Tibial nerve (tissue), 4 donors: Measurements from ENCODE around the gene PHF11.

Experiments
- CTCF ChIP-seq, 5 experiments: fragments of 200-600 bp in 3 of 5; fragments of 450-650 bp in 2 of 5; sonication (generic) in 3 of 5; IDR thresholded peaks; one replicate each; pipeline ENCODE4 v1.5.1; 2016 to 2019; ENCODE audit warnings: antibody characterized with exemption in 5 of 5, mild to moderate bottlenecking in 3 of 5, moderate library complexity in 2 of 5
- EP300 ChIP-seq, 2 donors: sonication (generic); formaldehyde crosslinking; IDR thresholded peaks; one replicate each; pipeline ENCODE4 v1.6.1; 2017; ENCODE audit warnings: antibody characterized with exemption in 2 of 2, mild to moderate bottlenecking in 1 of 2
- POLR2A ChIP-seq, 2 donors: fragments of 450-650 bp; IDR thresholded peaks; one replicate each; pipeline ENCODE4 v1.6.1; 2017; ENCODE audit warnings: antibody characterized with exemption in 2 of 2, mild to moderate bottlenecking in 2 of 2, moderate library complexity in 2 of 2

GRCh38 chr13:49457221-49457620 lies 38.5 kb upstream of the PHF11 start:
- TF ChIP-seq CTCF (IDR thresholded peaks at IDR 0.05) (no peak), POLR2A (IDR thresholded peaks at IDR 0.05) (no peak), EP300 (IDR thresholded peaks at IDR 0.05) (no peak)
